Stomach (tissue), 4 donors: ENCODE results near the gene OTOG.

Experiments
- EP300 ChIP-seq: sonication (generic); formaldehyde crosslinking; IDR thresholded peaks from one replicate; pipeline ENCODE4 v1.6.1; 2017; ENCODE audit warnings: antibody characterized with exemption
- TF ChIP-seq, protein P1 (sequence below), 7 experiments: fragments of 450-650 bp in 4 of 7; fragments of 200-600 bp in 3 of 7; sonication (generic) in 3 of 7; IDR thresholded peaks; one replicate each; pipeline ENCODE4 v1.5.1; 2016 to 2019; ENCODE audit warnings: antibody characterized with exemption in 7 of 7, control low read depth in 2 of 7, mild to moderate bottlenecking in 1 of 7

DNA sequence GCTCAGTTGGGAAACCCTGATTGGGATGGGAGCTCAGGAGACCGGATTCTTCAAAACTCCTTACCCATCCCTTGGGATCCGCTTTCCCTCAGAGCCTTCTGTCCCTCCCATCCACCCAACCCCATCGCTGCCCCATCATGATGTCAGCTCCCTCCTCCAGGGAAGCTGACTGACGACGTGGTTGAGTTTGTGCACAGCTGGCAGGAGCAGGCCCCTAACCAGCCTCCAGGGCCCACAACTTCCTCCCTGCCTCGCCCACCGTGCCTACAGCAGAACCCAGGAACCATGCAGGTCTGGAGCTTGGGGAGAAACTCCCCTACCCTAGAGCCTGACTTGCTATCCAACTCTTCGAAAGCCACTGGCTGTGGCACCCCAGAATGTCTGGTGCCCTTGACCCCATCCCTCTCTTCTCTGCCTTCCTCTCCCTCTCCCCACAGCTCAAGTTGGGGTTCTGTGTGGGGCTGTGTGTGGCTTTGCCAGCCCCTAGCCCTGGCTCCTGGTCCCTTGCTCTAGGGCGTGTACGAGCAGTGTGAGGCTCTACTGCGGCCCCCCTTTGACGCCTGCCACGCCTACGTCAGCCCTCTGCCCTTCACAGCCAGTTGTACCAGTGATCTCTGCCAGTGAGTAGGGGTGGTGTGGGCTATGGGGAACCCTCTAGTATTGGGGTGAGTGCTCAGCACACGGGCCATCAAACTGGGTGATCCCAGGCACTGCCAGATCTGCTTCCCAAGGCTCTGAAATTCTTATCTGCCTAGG is 11.1 kb downstream of the OTOG start:
- TF ChIP-seq, protein P1, sequence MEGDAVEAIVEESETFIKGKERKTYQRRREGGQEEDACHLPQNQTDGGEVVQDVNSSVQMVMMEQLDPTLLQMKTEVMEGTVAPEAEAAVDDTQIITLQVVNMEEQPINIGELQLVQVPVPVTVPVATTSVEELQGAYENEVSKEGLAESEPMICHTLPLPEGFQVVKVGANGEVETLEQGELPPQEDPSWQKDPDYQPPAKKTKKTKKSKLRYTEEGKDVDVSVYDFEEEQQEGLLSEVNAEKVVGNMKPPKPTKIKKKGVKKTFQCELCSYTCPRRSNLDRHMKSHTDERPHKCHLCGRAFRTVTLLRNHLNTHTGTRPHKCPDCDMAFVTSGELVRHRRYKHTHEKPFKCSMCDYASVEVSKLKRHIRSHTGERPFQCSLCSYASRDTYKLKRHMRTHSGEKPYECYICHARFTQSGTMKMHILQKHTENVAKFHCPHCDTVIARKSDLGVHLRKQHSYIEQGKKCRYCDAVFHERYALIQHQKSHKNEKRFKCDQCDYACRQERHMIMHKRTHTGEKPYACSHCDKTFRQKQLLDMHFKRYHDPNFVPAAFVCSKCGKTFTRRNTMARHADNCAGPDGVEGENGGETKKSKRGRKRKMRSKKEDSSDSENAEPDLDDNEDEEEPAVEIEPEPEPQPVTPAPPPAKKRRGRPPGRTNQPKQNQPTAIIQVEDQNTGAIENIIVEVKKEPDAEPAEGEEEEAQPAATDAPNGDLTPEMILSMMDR (IDR thresholded peaks at IDR 0.05): no peak
- TF ChIP-seq EP300: no peak
